Hematopoietic multipotent progenitor cell (in vitro differentiated cells): Measurements from ENCODE around the gene POC1B. TPM values are rescaled to one million over a fixed set of nuclear protein-coding genes. Genes with fewer than 3 reads are reported as not detected.
A peak's percentile ranks its signal among the peaks of the same experiment; 100 is the strongest.

ENCODE experiments used
- DNase-seq, 3 donors: peaks; one replicate each; pipeline ENCODE4 v3.0.0-alpha.2; 2011 to 2015; ENCODE audit warnings: low read depth in 2 of 3, low spot score in 2 of 3
- total RNA-seq: library from RNA; depleted of rRNA; stranded (reverse); fragments of >200 nt; gene quantifications from one replicate; pipeline ENCODE4 v1.2.3, GENCODE V29; 2012

The POC1B gene
- total RNA-seq, 1 donor = 12.7 TPM

GRCh38 chr12:89539426-89540223 is 13.8 kb upstream of the POC1B start:
- no peak for DNase-seq

DNA sequence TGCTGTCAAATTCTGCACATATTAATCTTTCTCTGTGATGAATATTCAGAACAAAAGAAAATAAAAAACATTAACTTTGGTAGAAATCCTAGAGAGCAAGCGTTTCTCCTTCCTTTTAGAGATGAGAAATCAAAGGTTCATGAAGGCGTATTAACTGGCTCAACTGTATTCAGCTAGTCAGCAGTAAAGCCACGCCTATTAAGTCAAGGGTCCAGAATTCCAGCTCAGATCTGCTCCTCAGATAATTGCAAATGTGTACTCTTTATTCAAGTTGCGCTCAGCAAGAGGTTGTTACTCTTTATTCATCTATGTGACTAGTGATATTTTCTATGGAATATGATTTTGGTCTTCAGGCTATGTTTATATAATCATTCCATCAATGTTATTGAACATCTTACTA is 13.1 kb upstream of the POC1B start:
- no peak for DNase-seq

GRCh38 chr12:89537389-89537788 is 11.5 kb upstream of the POC1B start:
- DNase-seq = no peak

DNA sequence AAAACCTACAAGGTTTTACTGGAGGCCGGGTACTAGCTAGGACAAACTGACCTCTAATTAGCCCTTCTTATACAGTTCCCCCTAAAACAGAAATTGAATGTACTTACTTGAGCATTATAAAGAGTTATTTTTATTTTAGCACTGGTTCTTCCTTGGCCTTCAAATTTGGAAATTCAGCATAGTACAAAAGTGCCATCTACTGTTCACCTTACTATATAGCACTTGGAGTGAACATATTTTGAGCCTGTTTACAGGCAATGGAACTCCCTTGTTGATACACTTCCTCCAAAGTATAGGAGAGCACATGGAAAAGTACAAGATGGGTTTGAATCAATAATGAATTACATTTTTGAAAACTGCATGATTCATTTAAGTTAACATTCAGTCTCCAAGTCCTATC is 3.9 kb upstream of the POC1B start:
- DNase-seq = peak in 2 of 3 donors; percentile 47 to 76

GRCh38 chr12:89528434-89528833 is 2.6 kb upstream of the POC1B start:
- DNase-seq = peak in 1 of 3 donors; percentile 15

DNA sequence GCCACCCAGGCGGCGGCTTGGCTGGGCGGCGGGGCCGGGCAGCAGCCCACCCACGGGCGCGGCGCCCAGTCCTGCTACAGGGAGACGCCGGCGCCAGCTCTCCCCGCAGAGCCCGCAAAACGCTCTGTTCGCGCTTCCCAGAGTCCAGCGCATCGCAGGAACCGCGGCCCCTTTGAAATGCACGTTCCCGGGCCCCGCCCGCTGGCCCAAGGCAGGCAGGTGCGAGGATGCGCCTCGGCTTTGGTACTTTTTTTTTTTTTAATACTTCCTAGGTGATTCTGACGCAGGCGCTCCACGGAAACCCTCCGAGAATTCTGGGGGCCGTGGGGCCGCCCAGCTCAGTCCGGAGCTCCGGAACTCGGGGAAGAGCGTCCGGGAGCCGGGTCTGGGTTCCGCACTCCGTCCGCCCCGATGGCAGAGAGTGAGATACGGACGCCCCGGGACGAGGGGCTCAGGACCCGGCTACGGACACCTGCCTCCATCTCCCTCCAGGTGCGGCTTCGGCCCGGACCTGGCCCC is 483 bp downstream of the POC1B start:
- peak in 2 of 3 donors; percentile 17 for DNase-seq

DNA sequence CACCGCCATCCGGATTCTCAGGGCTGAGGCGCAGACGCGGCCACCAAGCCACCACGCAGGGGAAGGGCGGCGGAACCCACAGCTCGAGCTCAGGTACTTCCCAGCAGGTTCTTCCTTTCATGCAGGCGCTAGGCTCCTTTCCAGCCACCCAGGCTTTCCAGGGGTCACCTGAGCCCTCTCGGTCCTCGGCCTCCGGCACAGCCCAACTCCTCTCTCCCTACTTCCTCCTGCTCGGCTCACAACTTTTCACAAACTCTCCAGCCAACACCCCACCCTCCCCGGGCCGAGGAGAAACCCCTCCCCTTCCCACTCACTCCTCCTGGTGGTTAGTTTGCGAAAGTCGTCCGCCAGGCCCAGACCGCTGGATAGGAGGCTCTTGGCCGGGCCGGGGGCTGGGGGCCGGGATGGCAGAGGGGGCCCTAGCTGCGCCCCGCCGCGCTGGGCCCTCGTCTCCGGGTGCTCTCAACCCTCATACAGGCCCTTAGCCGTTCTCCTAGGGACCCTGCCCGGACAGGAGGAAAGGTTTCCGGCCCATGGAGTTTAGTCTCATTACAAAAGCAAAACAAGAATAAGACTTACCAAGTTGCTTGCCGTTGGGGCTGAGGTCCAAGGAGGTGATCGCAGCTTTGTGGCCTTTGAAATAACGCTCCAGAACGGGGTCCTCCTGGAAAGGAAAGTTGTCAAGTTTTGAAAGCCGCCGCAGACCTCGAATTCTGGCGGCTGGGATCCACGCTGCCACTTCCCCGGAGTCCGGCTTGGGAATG is 1.1 kb downstream of the POC1B start, which contains the start of gene GALNT4:
TSS of gene GALNT4 (minus strand) at position 256 of the 764 bp plus-strand sequence. CDS start at position 9, 247 bp downstream.
- DNase-seq = peak; percentile 50 to 94 (median 89)

- no peak for DNase-seq
Observed at GRCh38 chr12:89523843-89524540, 1.9 kb downstream of the POC1B start.

DNA sequence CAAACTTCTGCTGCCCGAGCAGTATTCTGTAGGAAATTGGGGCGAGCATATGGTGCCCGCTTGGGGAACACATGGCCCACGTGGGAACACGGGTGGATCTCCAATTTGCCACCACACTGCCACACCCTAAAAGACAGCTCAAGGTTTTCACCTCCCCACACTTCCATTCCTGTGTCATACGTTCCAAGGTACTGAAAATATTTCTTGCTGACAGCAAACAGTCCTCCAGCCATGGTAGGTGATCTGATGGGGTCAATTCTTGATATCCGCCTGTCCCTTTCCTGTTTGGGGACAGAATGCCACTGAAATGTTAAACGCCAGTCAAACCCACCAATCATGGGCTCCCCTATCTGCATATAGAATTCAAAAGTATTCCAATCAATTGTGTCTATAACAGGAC is 2.5 kb downstream of the POC1B start:
- no peak for DNase-seq

DNA sequence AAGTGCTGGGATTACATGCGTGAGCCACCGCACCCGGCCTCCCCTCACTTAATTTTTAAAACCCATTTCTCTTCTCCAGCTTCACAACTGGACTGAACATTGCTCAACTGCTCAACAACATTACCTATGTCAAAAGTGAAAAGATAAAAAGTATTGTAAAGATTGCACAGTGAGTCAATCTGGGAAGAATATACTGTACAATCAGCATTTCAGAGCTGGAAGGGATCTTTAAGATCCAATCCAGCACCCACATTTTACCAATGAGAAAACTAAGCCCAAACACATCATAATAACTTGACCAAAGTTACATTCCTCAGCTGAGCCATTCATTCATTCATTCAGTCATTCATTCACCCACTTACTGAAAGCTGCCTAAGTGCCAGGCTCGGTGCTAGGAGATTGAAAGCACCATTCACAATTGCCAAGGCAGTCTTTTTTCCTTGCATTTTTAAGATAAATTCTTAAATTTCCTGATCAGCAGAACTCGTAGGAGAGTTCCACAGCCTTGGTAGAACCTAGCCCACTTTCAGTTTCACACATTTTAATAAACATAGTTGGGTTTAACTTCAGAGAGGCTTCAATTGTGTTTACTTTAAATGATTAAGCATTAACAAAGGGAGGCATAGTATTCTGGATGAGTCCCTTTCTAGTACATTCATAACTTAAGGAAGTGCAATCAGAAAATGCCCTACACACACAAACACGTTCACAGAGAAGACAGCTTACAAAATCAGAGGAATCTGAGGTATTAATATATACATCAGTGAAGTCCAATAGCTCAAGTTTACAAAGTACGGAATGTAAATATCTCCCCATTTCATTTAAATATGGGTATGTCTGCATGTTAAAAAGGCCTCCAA is 4.3 kb downstream of the POC1B start:
- no peak for DNase-seq

DNA sequence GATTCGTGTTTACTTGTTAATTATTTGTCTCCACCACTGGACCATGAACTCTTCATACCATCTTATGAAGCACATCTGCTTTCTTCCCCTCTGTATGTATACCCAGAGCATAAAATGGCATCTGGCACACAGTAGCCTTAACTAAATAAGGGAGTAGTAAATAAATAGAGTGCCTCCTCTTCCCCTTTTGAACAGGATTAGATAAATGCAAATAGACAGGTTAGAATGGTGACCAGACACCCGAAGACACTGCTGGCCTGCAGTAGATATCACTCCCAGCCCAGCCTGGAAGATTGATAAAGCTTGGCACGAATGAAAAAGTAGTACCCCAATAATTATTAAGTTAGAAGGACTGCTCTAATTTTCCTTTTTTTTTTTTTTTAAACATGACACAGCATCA is 8.1 kb downstream of the POC1B start:
- no peak for DNase-seq

- DNase-seq = no peak
Observed at GRCh38 chr12:89516633-89517032, 9.2 kb downstream of the POC1B start.

GRCh38 chr12:89514751-89515150 is 11.1 kb downstream of the POC1B start:
- no peak for DNase-seq

DNA sequence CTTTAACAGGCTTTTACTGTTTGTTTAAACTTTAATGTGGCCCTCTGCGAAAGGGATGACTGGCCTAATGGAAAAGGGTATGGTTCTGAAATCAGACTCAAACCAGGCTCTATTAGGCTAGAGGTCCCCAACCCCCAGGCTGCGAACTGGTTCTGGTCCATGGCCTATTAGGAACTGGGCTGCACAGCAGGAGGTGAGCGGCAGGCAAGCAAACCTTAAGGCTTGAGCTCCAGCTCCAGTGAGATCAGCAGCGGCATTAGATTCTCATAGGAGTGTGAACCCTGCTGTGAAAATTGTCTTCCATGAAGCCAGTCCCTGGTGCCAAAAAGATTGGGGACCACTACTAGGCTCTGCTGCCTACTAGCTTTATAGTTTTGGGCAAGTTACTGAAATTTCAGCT is 12.3 kb downstream of the POC1B start:
- no peak for DNase-seq

DNA sequence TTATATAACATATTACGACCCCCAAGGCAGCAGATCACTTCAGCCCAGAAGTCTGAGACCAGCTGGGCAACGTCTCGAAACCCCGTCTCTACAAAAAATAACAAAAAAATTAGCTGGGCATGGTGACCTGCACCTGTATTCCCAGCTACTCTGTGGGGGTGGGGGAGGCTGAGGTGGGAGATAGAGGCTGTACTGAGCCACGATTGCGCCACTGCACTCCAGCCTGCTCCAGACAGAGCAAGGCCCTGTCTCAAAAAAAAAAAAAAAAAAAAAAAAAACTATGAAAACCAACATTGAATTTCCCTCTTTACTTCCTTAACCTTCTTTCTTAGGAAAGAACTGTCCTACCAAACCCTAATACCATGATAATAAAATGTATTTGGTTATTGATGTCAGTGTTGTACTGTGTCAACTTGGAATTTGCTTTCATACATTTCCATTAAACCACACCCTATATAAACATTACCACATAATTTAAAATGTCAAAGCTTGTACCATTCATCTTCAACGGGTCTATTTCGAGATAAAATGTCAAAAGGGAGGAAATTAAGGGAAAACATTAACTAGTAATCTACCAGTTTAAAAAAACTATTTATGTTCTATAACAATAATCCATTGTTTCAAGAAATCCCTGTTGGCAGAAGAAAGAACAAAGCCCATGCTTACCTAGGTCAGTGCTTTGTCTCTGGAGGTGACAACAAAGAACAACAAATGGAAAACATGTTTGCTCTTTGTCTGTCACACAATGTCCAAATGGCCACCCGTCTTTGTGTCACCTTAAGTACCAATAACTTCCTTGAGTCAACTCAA is 18.6 kb downstream of the POC1B start:
- DNase-seq = no peak

- no peak for DNase-seq
Observed at GRCh38 chr12:89506050-89506449, 19.8 kb downstream of the POC1B start.

- no peak for DNase-seq
Observed at GRCh38 chr12:89504560-89505346, 21.1 kb downstream of the POC1B start.

DNA sequence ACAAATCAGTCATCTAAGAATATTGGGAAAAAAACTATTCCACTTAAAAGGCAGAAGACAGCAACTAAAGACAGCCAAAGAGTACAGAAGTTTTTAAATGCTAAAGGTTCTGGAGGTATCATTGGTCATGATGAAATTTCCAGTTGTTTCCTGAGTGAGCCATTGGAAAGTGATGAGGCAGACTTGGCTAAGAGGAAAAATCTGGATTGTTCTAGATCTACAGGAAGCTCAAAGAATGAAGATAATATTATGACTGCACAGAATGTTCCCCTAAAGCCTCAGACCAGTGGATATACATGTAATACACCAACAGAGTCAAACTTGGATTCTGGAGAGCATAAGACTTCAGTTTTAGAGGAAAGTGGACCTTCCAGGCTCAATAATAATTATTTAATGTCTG is 24.1 kb downstream of the POC1B start:
- DNase-seq = no peak

DNA sequence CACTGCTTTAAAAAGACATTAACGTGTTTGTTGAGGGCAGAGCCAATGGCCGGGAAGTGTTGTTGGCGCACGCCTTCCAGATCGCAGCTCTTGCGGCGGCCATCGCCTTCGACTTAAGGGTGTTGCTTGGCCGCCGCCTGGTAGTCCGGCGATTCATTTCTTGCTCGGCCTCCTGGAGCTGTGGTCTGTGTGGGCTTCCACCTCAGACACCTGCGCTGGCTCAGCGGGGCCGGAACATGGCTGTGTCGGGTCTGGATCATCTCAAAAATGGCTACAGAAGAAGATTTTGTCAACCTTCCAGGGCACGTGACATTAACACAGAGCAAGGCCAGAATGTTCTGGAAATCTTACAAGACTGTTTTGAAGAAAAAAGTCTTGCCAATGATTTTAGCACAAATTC is 26.0 kb downstream of the POC1B start:
- DNase-seq = no peak
